Liver (tissue), 9 donors: ENCODE measurements around the gene ZSWIM6. TPM values are rescaled to one million over a fixed set of nuclear protein-coding genes. Genes with fewer than 3 reads are reported as not detected.

Experiments used
- DNase-seq: peaks from one replicate; pipeline ENCODE4 v3.0.0-alpha.2; 2017; ENCODE audit warnings: low spot score
- H3K27ac ChIP-seq, 2 donors: one replicate each; pipeline ENCODE4 v1.7.0; 2013; ENCODE audit warnings: inconsistent platforms in 2 of 2, low read length in 2 of 2, control low read depth in 1 of 2, low read depth in 1 of 2, mild to moderate bottlenecking in 1 of 2
- H3K27me3 ChIP-seq, 4 donors: one replicate each; pipeline versions ENCODE4 v1.6.1 to v1.7.0; 2013; ENCODE audit warnings: low read length in 3 of 4, inconsistent platforms in 1 of 4, mild to moderate bottlenecking in 1 of 4, moderate library complexity in 1 of 4; ENCODE audit not compliant: control insufficient read depth in 4 of 4, insufficient read depth in 4 of 4
- H3K36me3 ChIP-seq, 4 donors: one replicate each; pipeline versions ENCODE4 v1.6.1 to v1.7.0; 2013; ENCODE audit warnings: low read length in 3 of 4, mild to moderate bottlenecking in 3 of 4, low read depth in 1 of 4, moderate library complexity in 1 of 4; ENCODE audit not compliant: control insufficient read depth in 4 of 4, insufficient read depth in 3 of 4
- H3K4me1 ChIP-seq, 4 donors: one replicate each; pipeline versions ENCODE4 v1.6.1 to v1.7.0; 2013; ENCODE audit warnings: low read length in 3 of 4, mild to moderate bottlenecking in 3 of 4, moderate library complexity in 1 of 4; ENCODE audit not compliant: control insufficient read depth in 4 of 4, insufficient read depth in 4 of 4
- H3K4me3 ChIP-seq, 3 donors: one replicate each; pipeline versions ENCODE4 v1.6.1 to v1.7.0; 2013; ENCODE audit warnings: low read length in 3 of 3, control low read depth in 1 of 3, low read depth in 1 of 3, mild to moderate bottlenecking in 1 of 3
- H3K9ac ChIP-seq, 2 donors: one replicate each; pipeline ENCODE4 v1.7.0; 2013; ENCODE audit warnings: low read length in 2 of 2, mild to moderate bottlenecking in 2 of 2, moderate library complexity in 2 of 2, control low read depth in 1 of 2, low read depth in 1 of 2
- H3K9me3 ChIP-seq, 4 donors: one replicate each; pipeline versions ENCODE4 v1.6.1 to v1.7.0; 2013; ENCODE audit warnings: low read length in 3 of 4; ENCODE audit not compliant: control insufficient read depth in 4 of 4
- EGR1 ChIP-seq, 2 donors: IDR thresholded peaks; 2 replicates each; pipeline ENCODE4 v1.6.1; 2016 to 2018; ENCODE audit warnings: antibody characterized with exemption in 2 of 2, low read depth in 2 of 2
- FOXA1 ChIP-seq: IDR thresholded peaks from 2 replicates; pipeline ENCODE4 v1.6.1; 2016; ENCODE audit warnings: antibody characterized with exemption
- GABPA ChIP-seq, 2 donors: IDR thresholded peaks in 1 of 2; conservative IDR thresholded peaks in 1 of 2; 2 replicates each; pipeline ENCODE4 v1.6.1; 2016; ENCODE audit warnings: antibody characterized with exemption in 2 of 2, mild to moderate bottlenecking in 1 of 2, moderate library complexity in 1 of 2
- HNF4A ChIP-seq, 2 donors: conservative IDR thresholded peaks; 2 replicates each; pipeline ENCODE4 v1.6.1; 2016; ENCODE audit warnings: antibody characterized with exemption in 2 of 2, mild to moderate bottlenecking in 2 of 2
- HNF4G ChIP-seq: IDR thresholded peaks from 2 replicates; pipeline ENCODE4 v1.6.1; 2016; ENCODE audit warnings: antibody characterized with exemption
- JUND ChIP-seq, 2 donors: IDR thresholded peaks; 2 replicates each; pipeline ENCODE4 v1.6.1; 2016; ENCODE audit warnings: antibody characterized with exemption in 2 of 2
- NR2F2 ChIP-seq: IDR thresholded peaks from 2 replicates; pipeline ENCODE4 v1.6.1; 2016; ENCODE audit warnings: antibody characterized with exemption
- RAD21 ChIP-seq, 2 donors: IDR thresholded peaks; 2 replicates each; pipeline ENCODE4 v1.6.1; 2016; ENCODE audit warnings: antibody characterized with exemption in 2 of 2, mild to moderate bottlenecking in 2 of 2
- REST ChIP-seq: IDR thresholded peaks from 2 replicates; pipeline ENCODE4 v1.6.1; 2016; ENCODE audit warnings: antibody characterized with exemption, mild to moderate bottlenecking
- SP1 ChIP-seq: IDR thresholded peaks from 2 replicates; pipeline ENCODE4 v1.6.1; 2018; ENCODE audit warnings: antibody characterized with exemption, mild to moderate bottlenecking
- YY1 ChIP-seq: IDR thresholded peaks from 2 replicates; pipeline ENCODE4 v1.6.1; 2016; ENCODE audit warnings: antibody characterized with exemption, mild to moderate bottlenecking
- ZBTB33 ChIP-seq: IDR thresholded peaks from 2 replicates; pipeline ENCODE4 v1.6.1; 2016; ENCODE audit warnings: antibody characterized with exemption
- WGBS: extraction: QIAGEN DNeasy Blood & Tissue Kit; methylation state at CpG from one replicate; pipeline ENCODE4 v1.1.7; 2013; 5-methylcytosine and 5-hydroxymethylcytosine counted together
- polyA plus RNA-seq, 2 donors: library from polyadenylated mRNA; stranded (reverse) in 1 of 2; unstranded in 1 of 2; fragments of 200-250 nt in 1 of 2; fragments of >200 nt in 1 of 2; fragmentation: Nextera tagmentation in 1 of 2; extraction: Ambion mirVana in 1 of 2; gene quantifications; one replicate each; pipeline versions ENCODE4 v1.2.1 to v1.2.3, GENCODE V29; 2013 to 2015
- total RNA-seq, 2 donors: library from RNA; depleted of rRNA; stranded (reverse); fragments of >200 nt; gene quantifications; one replicate each; pipeline ENCODE4 v1.2.3, GENCODE V29; 2014
- TF ChIP-seq, protein P1 (sequence below): IDR thresholded peaks from 2 replicates; pipeline ENCODE4 v1.6.1; 2016; ENCODE audit warnings: antibody characterized with exemption
- TF ChIP-seq, protein P2 (sequence below): IDR thresholded peaks from 2 replicates; pipeline ENCODE4 v1.6.1; 2016; ENCODE audit warnings: antibody characterized with exemption
- TF ChIP-seq, protein P3 (sequence below): fragments of 150-350 bp; IDR thresholded peaks from 2 replicates; pipeline ENCODE4 v1.5.1; 2017; ENCODE audit warnings: improper control_type of control experiment, low read depth, low read length; ENCODE audit not compliant: missing input control
- donor health status: healthy.
- donor health status: healthy.
- donor health status: healthy.
- donor health status: healthy.
- donor health status: healthy.

The ZSWIM6 gene
- total and polyA plus RNA-seq, 4 donors, result 1.3 to 5.2 (median 3.3) TPM

- DNase-seq, result no peak
- H3K4me3 ChIP-seq, result no peak overlapping the region
- no peaks in the 10 kb centered on the region for H3K4me1 ChIP-seq
- TF ChIP-seq, protein P1, sequence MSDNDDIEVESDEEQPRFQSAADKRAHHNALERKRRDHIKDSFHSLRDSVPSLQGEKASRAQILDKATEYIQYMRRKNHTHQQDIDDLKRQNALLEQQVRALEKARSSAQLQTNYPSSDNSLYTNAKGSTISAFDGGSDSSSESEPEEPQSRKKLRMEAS, result no peak
- TF ChIP-seq YY1 (no peak), FOXA1 (no peak), HNF4G (no peak), EGR1 (IDR thresholded peaks at IDR 0.05; ENCODE audit: low read depth in 2 of 2) (no peak), JUND (IDR thresholded peaks at IDR 0.05) (no peak)
- no peaks in the 10 kb centered on the region for H3K9me3 ChIP-seq
- H3K9ac ChIP-seq, result no peak overlapping the region
- no peaks in the 10 kb centered on the region for H3K27me3 ChIP-seq
- 89% methylated on average over 4 of the region's 4 CpGs for WGBS
- H3K36me3 ChIP-seq, result no peaks in the 10 kb centered on the region
- H3K27ac ChIP-seq, result no peak overlapping the region
Measured at GRCh38 chr5:61589946-61590345, 257.9 kb downstream of the ZSWIM6 start.

- H3K36me3 ChIP-seq, result no peaks in the 10 kb centered on the region
- peaks cover 0 to under 1% (median 0%) of the 10 kb centered on the region in 4 donors for H3K4me1 ChIP-seq
- DNase-seq, result no peak
- no peaks in the 10 kb centered on the region for H3K27me3 ChIP-seq
- H3K4me3 ChIP-seq, result no peak overlapping the region
- H3K9me3 ChIP-seq, result no peaks in the 10 kb centered on the region
- no peak for TF ChIP-seq REST
- TF ChIP-seq, protein P2, sequence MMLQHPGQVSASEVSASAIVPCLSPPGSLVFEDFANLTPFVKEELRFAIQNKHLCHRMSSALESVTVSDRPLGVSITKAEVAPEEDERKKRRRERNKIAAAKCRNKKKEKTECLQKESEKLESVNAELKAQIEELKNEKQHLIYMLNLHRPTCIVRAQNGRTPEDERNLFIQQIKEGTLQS, result no peak
- no peak for TF ChIP-seq JUND (IDR thresholded peaks at IDR 0.05)
- no peak for TF ChIP-seq HNF4A (conservative IDR thresholded peaks at IDR 0.05)
- TF ChIP-seq GABPA (IDR thresholded peaks at IDR 0.05 in 1 of 2, conservative IDR thresholded peaks at IDR 0.05 in 1 of 2), result no peak
- TF ChIP-seq YY1, result no peak
- no peak for TF ChIP-seq SP1
- no peak for TF ChIP-seq NR2F2
- H3K9ac ChIP-seq, result no peak overlapping the region
- WGBS, result 89% methylated on average over 2 of the region's 2 CpGs
- H3K27ac ChIP-seq, result no peak overlapping the region
Measured at GRCh38 chr5:61590473-61590872, 258.4 kb downstream of the ZSWIM6 start.

DNA sequence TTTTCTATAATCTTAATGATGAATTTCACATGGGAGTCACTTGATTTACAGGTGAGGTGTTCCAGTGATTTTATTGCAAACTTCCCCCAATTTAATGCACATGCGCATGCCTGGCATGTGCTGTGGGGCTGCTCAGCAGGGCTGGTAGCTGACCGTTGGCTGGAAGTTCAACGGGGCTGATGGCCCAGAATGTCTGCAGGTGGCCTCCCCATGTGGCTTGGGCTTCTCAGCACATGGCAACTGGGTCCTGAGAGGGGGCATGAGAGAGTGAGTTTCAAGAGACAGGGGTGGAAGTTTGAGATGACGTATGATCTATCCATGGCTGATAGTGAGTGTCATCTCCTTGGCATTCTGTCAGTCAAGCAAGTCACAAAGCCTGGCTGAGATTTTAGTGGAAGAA, 259.8 kb downstream of the ZSWIM6 start:
- Histone ChIP-seq H3K36me3 (no peaks in the 10 kb centered on the region), H3K4me1 (peaks cover 0 to 13% (median 8%) of the 10 kb centered on the region in 4 donors), H3K27me3 (no peaks in the 10 kb centered on the region), H3K4me3 (no peak overlapping the region), H3K27ac (no peak overlapping the region), H3K9me3 (no peaks in the 10 kb centered on the region), H3K9ac (no peak overlapping the region)
- 95% methylated on average over 4 of the region's 4 CpGs for WGBS
- no peak for DNase-seq
- TF ChIP-seq RAD21 (IDR thresholded peaks at IDR 0.05) (no peak), HNF4A (conservative IDR thresholded peaks at IDR 0.05) (no peak), NR2F2 (no peak), EGR1 (IDR thresholded peaks at IDR 0.05; ENCODE audit: low read depth in 2 of 2) (no peak), FOXA1 (no peak), REST (no peak), ZBTB33 (no peak), HNF4G (no peak)
- TF ChIP-seq, protein P1, result no peak
- TF ChIP-seq, protein P2, result no peak
- TF ChIP-seq, protein P3, sequence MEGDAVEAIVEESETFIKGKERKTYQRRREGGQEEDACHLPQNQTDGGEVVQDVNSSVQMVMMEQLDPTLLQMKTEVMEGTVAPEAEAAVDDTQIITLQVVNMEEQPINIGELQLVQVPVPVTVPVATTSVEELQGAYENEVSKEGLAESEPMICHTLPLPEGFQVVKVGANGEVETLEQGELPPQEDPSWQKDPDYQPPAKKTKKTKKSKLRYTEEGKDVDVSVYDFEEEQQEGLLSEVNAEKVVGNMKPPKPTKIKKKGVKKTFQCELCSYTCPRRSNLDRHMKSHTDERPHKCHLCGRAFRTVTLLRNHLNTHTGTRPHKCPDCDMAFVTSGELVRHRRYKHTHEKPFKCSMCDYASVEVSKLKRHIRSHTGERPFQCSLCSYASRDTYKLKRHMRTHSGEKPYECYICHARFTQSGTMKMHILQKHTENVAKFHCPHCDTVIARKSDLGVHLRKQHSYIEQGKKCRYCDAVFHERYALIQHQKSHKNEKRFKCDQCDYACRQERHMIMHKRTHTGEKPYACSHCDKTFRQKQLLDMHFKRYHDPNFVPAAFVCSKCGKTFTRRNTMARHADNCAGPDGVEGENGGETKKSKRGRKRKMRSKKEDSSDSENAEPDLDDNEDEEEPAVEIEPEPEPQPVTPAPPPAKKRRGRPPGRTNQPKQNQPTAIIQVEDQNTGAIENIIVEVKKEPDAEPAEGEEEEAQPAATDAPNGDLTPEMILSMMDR, result no peak
